ENCODE data around the gene RAD51AP2. TPM values are rescaled to one million over a fixed set of nuclear protein-coding genes. Genes with fewer than 3 reads are reported as not detected.
A peak's percentile ranks its signal among the peaks of the same experiment; 100 is the strongest.
"Not testable (repeated sequence)": the region's sequence is repeated elsewhere in the genome, so short reads cannot be mapped to it uniquely, and the experiment has no call there.

Gene RAD51AP2
- total RNA-seq, 1 experiment from 2014 or later: 0.02 TPM

- DNase-seq (ENCODE audit: low spot score): peak; percentile 4
Measured at GRCh38 chr2:17538022-17538843, 20.0 kb upstream of the RAD51AP2 start.

GRCh38 chr2:17536416-17536815, 18.2 kb upstream of the RAD51AP2 start:
- DNase-seq (ENCODE audit: low spot score): no peak

- DNase-seq (ENCODE audit: low spot score): no peak
Measured at GRCh38 chr2:17533546-17533945, 15.3 kb upstream of the RAD51AP2 start.

- DNase-seq (ENCODE audit: low spot score): no peak
Measured at GRCh38 chr2:17529771-17530170, 11.5 kb upstream of the RAD51AP2 start.

- no peak for DNase-seq (ENCODE audit: low spot score)
Measured at GRCh38 chr2:17522303-17522702, 4.1 kb upstream of the RAD51AP2 start.

GRCh38 chr2:17521621-17522020, 3.4 kb upstream of the RAD51AP2 start:
- no peak for DNase-seq (ENCODE audit: low spot score)

- no peak for DNase-seq (ENCODE audit: low spot score)
Measured at GRCh38 chr2:17520761-17521160, 2.5 kb upstream of the RAD51AP2 start.

- no peak for DNase-seq (ENCODE audit: low spot score)
Measured at GRCh38 chr2:17519486-17519885, 1.2 kb upstream of the RAD51AP2 start.

- no peak for DNase-seq (ENCODE audit: low spot score)
Measured at GRCh38 chr2:17517481-17518211, 594 bp downstream of the RAD51AP2 start.

- no peak for DNase-seq (ENCODE audit: low spot score)
Measured at GRCh38 chr2:17515652-17516051, 2.6 kb downstream of the RAD51AP2 start.

GRCh38 chr2:17506736-17507616, 11.3 kb downstream of the RAD51AP2 start:
- DNase-seq (ENCODE audit: low spot score): peak; percentile 83

GRCh38 chr2:17497718-17498117, 20.5 kb downstream of the RAD51AP2 start:
- DNase-seq (ENCODE audit: low spot score): no peak

- no peak for DNase-seq (ENCODE audit: low spot score)
Measured at GRCh38 chr2:17495590-17495989, 22.6 kb downstream of the RAD51AP2 start.

- not testable (repeated sequence) for DNase-seq (ENCODE audit: low spot score)
Measured at GRCh38 chr2:17490165-17490564, 28.1 kb downstream of the RAD51AP2 start.

GRCh38 chr2:17488610-17489009, 29.6 kb downstream of the RAD51AP2 start:
- DNase-seq (ENCODE audit: low spot score): not testable (repeated sequence)

GRCh38 chr2:17483496-17483895, 34.7 kb downstream of the RAD51AP2 start:
- DNase-seq (ENCODE audit: low spot score): no peak

- no peak for DNase-seq (ENCODE audit: low spot score)
Measured at GRCh38 chr2:17482651-17483050, 35.6 kb downstream of the RAD51AP2 start.

- no peak for DNase-seq (ENCODE audit: low spot score)
Measured at GRCh38 chr2:17479875-17480274, 38.4 kb downstream of the RAD51AP2 start.

GRCh38 chr2:17476830-17477229, 41.4 kb downstream of the RAD51AP2 start:
- DNase-seq (ENCODE audit: low spot score): no peak

- DNase-seq (ENCODE audit: low spot score): no peak
Measured at GRCh38 chr2:17476064-17476463, 42.2 kb downstream of the RAD51AP2 start.

GRCh38 chr2:17475286-17475685, 43.0 kb downstream of the RAD51AP2 start:
- no peak for DNase-seq (ENCODE audit: low spot score)

GRCh38 chr2:17471979-17472378, 46.3 kb downstream of the RAD51AP2 start:
- DNase-seq (ENCODE audit: low spot score): no peak
